IPS-11a (cell line): ENCODE measurements around the gene MYB.
"Not testable (repeated sequence)": the region's sequence is repeated elsewhere in the genome, so short reads cannot be mapped to it uniquely, and the experiment has no call there.

Source experiments
- H3K4me3 ChIP-seq: one replicate; pipeline ENCODE4 v1.5.1; 2013; ENCODE audit warnings: low read depth, low read length, control low read depth

MYB gene

DNA sequence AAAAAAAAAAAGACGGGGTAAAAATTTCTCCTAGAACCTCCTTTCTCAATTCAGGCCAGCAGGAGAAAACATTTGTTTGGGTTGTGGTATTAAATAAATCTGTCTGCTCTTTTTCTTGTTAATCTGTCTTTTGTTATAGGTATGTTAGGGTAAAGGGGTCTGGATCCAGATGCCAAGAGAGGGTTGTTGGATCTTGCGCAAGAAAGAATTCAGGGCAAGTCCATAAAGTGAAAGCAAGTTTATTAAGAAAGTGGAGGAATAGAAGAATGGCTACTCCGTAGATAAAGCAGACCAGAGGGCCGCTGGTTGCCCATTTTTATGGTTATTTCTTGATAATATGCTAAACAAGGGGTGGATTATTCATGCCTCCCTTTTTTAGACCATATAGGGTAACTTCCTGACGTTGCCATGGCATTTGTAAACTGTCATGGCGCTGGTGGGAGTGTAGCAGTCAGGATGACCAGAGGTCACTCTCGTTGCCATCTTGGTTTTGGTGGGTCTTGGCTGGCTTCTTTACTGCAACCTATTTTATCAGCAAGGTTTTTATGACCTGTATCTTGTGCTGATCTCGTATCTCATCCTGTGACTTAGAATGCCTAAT lies 65.4 kb downstream of the MYB start:
- H3K4me3 ChIP-seq: not testable (repeated sequence)

DNA sequence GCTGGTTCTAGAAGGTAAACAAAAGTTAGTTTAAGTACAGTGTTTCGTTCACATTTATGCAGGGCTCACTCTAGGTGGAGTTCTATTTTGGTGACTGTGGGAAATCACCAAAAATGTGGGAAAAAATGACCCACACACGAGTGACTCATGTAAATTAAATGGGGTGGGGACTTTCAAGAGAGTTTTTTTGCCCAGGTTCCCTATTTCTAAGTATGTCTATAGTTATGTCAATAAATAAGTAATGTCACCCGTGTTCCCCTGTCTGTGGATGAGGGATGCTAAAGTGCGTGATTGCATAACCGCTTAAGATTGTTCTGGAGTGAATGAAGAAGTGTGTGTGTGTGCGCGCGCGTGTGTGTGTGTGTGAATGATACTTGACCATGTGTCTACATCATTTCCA lies 69.1 kb downstream of the MYB start:
- H3K4me3 ChIP-seq: no peak overlapping the region

GRCh38 chr6:135250751-135251497 lies 69.8 kb downstream of the MYB start:
- H3K4me3 ChIP-seq: no peak overlapping the region

GRCh38 chr6:135251498-135252441 lies 70.7 kb downstream of the MYB start:
- no peak overlapping the region for H3K4me3 ChIP-seq

DNA sequence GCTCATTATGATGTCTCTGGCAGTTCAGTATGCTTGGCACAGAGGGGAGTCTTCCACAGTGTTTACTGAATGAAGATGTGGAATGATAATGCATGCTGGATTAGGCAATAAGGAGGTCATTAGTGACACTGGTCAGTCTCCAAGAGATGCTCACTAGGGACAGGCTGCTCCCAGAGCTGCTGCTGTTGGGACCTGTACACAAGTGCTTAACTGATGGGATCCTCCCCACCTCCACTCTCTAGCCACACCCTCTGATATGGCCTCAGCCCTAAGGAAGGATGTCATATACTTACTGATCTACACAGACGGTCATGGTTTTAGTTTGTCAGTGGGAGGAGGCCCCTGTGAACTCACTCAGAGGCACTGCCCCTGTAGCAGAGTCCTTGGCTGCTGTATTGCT lies 73.4 kb downstream of the MYB start:
- no peak overlapping the region for H3K4me3 ChIP-seq

DNA sequence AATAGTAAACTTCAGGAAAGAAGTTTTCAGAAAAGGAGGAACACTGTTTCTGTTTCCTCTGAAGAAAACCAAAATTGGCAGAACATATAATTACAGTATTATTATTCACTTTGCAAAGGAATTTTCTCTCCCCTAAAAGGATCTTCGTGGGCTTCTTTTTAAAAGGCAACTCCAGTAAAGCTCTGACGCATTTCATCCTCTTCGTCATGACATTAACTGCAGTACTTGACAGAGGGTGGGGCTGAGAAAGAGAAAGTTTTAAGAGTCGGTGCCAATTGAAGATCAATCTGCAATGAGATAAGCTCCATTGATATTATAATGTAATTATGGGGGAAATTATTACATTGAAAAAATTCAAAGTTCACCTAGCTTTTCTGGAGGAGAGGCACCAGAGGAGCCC lies 75.8 kb downstream of the MYB start:
- H3K4me3 ChIP-seq: no peak overlapping the region

GRCh38 chr6:135257631-135258405 lies 76.7 kb downstream of the MYB start:
- H3K4me3 ChIP-seq: no peak overlapping the region

- no peak overlapping the region for H3K4me3 ChIP-seq
Measured at GRCh38 chr6:135258970-135259369, 77.9 kb downstream of the MYB start.

GRCh38 chr6:135260612-135261011 lies 79.5 kb downstream of the MYB start:
- H3K4me3 ChIP-seq: no peak overlapping the region

DNA sequence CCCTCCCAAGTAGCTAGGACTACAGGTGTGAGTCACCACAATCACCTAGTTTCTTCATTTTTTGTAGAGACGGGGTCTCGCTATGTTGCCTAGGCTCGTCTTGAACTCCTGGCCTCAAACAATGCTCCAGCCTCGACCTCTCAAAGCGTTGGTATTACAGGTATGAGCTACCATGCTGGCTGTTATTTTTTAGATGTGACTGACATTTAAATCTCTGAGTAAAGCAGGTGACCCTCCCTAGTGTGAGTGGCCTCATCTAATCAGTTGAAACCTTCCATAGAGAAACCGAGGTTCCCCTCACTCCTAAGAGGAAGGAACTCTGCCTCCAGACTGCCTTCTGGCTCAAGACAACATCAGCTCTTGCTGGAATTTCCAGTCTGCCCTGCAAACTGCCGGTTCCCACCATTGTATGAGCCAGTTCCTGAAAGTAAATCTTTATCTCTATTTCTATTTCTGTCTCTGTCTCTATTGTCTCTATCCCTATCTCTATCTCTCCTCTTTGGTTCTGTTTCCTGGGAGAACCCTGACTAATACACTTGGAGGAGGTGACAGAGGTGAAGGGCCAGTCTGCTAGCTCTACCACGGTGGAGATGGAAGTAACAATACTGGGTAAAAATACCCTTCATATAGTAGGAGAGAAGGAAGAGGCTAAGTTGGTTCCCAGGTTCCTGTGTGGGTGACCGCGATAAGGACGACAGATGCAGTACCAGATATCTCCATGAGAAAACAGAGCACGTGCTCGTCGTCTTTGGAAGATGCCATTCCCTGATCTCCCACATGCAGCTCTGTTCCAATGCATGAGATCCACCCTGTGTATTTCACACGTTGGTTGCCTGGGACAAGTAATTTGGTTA lies 81.0 kb downstream of the MYB start:
- no peak overlapping the region for H3K4me3 ChIP-seq

DNA sequence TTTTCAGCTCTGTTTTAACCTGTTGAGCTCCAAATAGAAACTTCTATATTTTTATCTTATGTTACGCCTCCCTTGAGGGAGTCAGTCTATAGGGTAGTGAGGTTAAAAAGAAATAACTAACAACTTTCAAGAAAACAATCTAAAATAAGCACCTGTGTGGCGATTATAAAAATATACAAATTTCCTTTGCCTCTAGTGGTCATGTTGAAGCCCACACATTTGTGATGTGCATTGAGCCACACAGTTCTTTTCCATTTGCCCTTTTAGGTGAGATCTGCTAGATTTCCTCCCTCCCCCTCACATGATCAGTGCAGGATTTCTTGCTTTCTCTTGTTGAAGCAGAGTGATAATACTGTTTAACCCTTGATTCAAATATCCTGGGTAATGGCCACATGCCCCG lies 84.2 kb downstream of the MYB start:
- H3K4me3 ChIP-seq: no peak overlapping the region

DNA sequence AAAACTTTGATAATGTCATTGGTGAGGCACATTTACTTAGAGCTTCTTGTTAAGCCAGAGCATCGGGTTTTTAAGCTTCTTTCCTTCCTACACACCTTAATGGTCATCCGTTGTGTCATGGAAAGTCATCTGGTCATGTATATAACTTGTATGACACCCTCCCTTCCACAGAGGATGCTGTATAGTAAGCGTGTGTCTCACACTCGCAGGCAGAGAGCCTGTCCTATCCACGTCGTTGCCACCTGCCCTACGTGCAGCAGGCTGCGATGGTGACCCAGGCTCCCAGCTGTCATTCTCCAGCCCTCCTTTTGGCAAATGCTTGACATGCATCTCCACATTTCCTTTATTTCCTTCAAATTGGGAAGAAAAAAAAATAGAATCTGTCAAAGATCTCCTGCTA lies 85.6 kb downstream of the MYB start:
- no peak overlapping the region for H3K4me3 ChIP-seq

DNA sequence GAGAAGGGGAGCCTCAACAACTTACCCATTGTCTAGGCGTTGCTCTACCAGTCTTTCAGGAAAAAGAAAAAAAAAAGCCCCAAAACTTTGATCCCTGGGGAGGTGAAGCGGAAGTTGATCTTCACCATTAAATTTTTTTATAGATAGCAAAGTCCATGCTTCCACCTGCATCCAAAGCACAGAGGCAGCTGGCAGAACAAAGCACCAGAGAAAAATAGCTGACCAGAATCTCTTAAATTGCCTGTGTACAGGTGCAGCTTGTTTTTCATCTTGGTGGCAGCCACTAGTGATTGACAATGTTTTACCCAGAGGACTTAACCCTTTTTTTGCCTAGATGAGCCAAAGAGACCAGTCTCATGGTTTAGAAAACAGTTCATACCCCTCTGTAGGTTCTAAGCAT lies 86.0 kb downstream of the MYB start:
- no peak overlapping the region for H3K4me3 ChIP-seq

DNA sequence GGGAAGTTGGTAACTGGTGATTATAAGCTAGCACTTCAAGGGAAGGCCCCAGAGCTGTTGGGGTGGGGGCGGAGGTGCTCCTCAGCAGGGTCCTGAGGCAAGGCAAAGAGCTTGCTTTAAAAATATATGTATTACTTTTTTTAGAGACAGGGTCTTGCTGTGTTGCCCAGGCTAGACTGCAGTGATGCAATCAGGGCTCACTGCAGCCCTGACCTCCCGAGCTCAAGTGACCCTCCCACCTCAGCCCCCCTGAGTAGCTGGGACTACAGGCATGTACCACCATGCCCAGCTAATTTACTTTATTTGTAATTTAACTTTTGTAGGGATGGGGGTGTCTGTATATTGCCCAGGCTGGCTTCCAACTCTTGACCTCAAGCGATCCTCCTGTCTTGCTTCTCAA lies 87.2 kb downstream of the MYB start:
- no peak overlapping the region for H3K4me3 ChIP-seq

DNA sequence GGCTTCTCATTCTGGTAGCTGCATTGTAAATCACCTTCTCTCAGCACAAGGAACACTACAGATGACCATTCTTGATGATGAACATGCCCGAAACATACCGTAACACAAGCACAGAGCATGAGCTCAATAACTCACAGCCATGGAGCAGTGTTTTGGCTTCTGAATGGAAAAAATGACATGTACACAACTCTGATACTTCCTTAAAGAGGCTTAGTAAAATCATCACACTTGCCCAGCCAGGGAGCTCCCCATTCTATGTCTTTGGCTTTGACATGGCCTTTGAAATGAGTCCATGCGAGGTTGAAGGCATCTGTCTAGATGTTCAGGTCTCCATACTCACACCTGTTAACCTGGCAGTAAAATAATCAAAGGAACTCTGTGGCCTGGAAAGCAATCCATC lies 87.6 kb downstream of the MYB start:
- no peak overlapping the region for H3K4me3 ChIP-seq
